SKM-1 treated with dmso at 0.1 percent for 144 hours (cell line): Measurements from ENCODE around the gene CSMD2.

Source experiments
- DNase-seq: peaks from one replicate; lab custom pipeline; 2025; ENCODE audit not compliant: unreplicated experiment; lab: John Stamatoyannopoulos, UW

CSMD2 gene

GRCh38 chr1:33823830-33824229, 341.2 kb downstream of the CSMD2 start:
- no peak for DNase-seq

GRCh38 chr1:33823401-33823800, 341.6 kb downstream of the CSMD2 start:
- no peak for DNase-seq

GRCh38 chr1:33822396-33822795, 342.6 kb downstream of the CSMD2 start:
- no peak for DNase-seq

- no peak for DNase-seq
These were observed 343.7 kb downstream of the CSMD2 start for GRCh38 chr1:33821291-33821690.

- no peak for DNase-seq
These were observed 344.2 kb downstream of the CSMD2 start for GRCh38 chr1:33820804-33821203.

- DNase-seq: no peak
These were observed 345.1 kb downstream of the CSMD2 start for GRCh38 chr1:33819913-33820311.

GRCh38 chr1:33819290-33819912, 345.6 kb downstream of the CSMD2 start:
- DNase-seq: no peak

GRCh38 chr1:33818071-33818470, 347.0 kb downstream of the CSMD2 start:
- DNase-seq: no peak

- DNase-seq: no peak
These were observed 350.0 kb downstream of the CSMD2 start for GRCh38 chr1:33815061-33815460.

- DNase-seq: no peak
These were observed 350.9 kb downstream of the CSMD2 start for GRCh38 chr1:33814166-33814565.

GRCh38 chr1:33810571-33810970, 354.5 kb downstream of the CSMD2 start:
- DNase-seq: no peak

- no peak for DNase-seq
These were observed 359.0 kb downstream of the CSMD2 start for GRCh38 chr1:33805988-33806387.

- DNase-seq: no peak
These were observed 362.8 kb downstream of the CSMD2 start for GRCh38 chr1:33802268-33802667.

GRCh38 chr1:33797849-33798248, 367.2 kb downstream of the CSMD2 start:
- DNase-seq: no peak

GRCh38 chr1:33792651-33793050, 372.4 kb downstream of the CSMD2 start:
- no peak for DNase-seq

GRCh38 chr1:33792216-33792615, 372.8 kb downstream of the CSMD2 start:
- no peak for DNase-seq

GRCh38 chr1:33791251-33791650, 373.8 kb downstream of the CSMD2 start:
- no peak for DNase-seq

GRCh38 chr1:33790577-33790976, 374.5 kb downstream of the CSMD2 start:
- DNase-seq: no peak

GRCh38 chr1:33784876-33785275, 380.2 kb downstream of the CSMD2 start:
- no peak for DNase-seq

- DNase-seq: no peak
These were observed 382.3 kb downstream of the CSMD2 start for GRCh38 chr1:33782776-33783175.

GRCh38 chr1:33781652-33782051, 383.4 kb downstream of the CSMD2 start:
- no peak for DNase-seq

- no peak for DNase-seq
These were observed 387.7 kb downstream of the CSMD2 start for GRCh38 chr1:33777337-33777736.

GRCh38 chr1:33768821-33769220, 396.2 kb downstream of the CSMD2 start:
- no peak for DNase-seq
